Hematopoietic multipotent progenitor cell (in vitro differentiated cells): ENCODE data around the gene MRPS34. TPM values are rescaled to one million over a fixed set of nuclear protein-coding genes. Genes with fewer than 3 reads are reported as not detected.
A peak's percentile ranks its signal among the peaks of the same experiment; 100 is the strongest.

Experiments used
- DNase-seq, 3 donors: peaks; one replicate each; pipeline ENCODE4 v3.0.0-alpha.2; 2011 to 2015; ENCODE audit warnings: low read depth in 2 of 3, low spot score in 2 of 3
- total RNA-seq: library from RNA; depleted of rRNA; stranded (reverse); fragments of >200 nt; gene quantifications from one replicate; pipeline ENCODE4 v1.2.3, GENCODE V29; 2012

MRPS34 gene
- total RNA-seq, 1 donor, result 80.8 TPM

- peak; percentile 93 to 100 (median 100) for DNase-seq
Measured at GRCh38 chr16:1782408-1783264, 9.7 kb upstream of the MRPS34 start, which contains the start of the genes NUBP2 and SPSB3. TSS of gene NUBP2 (plus strand) at chr16:1782960. CDS start at chr16:1783021, 61 bp downstream. TSS of gene SPSB3 (minus strand) at chr16:1782571. CDS start at chr16:1781483, 1,088 bp downstream.

GRCh38 chr16:1781758-1782407 is 8.9 kb upstream of the MRPS34 start:
- DNase-seq, result peak in 2 of 3 donors; percentile 24 to 57

- DNase-seq, result no peak
Measured at GRCh38 chr16:1781254-1781653, 8.3 kb upstream of the MRPS34 start.

GRCh38 chr16:1780677-1781072 is 7.7 kb upstream of the MRPS34 start:
- no peak for DNase-seq

GRCh38 chr16:1779741-1780676 is 7.1 kb upstream of the MRPS34 start:
- DNase-seq, result no peak

GRCh38 chr16:1779234-1779701 is 6.3 kb upstream of the MRPS34 start:
- no peak for DNase-seq

- DNase-seq, result no peak
Measured at GRCh38 chr16:1778200-1779179, 5.6 kb upstream of the MRPS34 start.

- DNase-seq, result no peak
Measured at GRCh38 chr16:1777375-1778199, 4.7 kb upstream of the MRPS34 start.

GRCh38 chr16:1776991-1777374 is 4.0 kb upstream of the MRPS34 start:
- DNase-seq, result no peak

- no peak for DNase-seq
Measured at GRCh38 chr16:1776672-1776955, 3.7 kb upstream of the MRPS34 start.

GRCh38 chr16:1775846-1776671 is 3.1 kb upstream of the MRPS34 start:
- no peak for DNase-seq

- DNase-seq, result no peak
Measured at GRCh38 chr16:1775006-1775845, 2.3 kb upstream of the MRPS34 start.

- DNase-seq, result no peak
Measured at GRCh38 chr16:1774448-1774780, 1.5 kb upstream of the MRPS34 start.

GRCh38 chr16:1773703-1774447 is 941 bp upstream of the MRPS34 start:
- DNase-seq, result peak in 2 of 3 donors; percentile 30 to 48

GRCh38 chr16:1772362-1772907 is 499 bp downstream of the MRPS34 start, which contains the start of gene EME2:
TSS of gene EME2 (plus strand) at chr16:1772810. CDS start at chr16:1773228, 418 bp downstream.
- peak in 1 of 3 donors; percentile 12 for DNase-seq

GRCh38 chr16:1771864-1772361 is 1.0 kb downstream of the MRPS34 start:
- DNase-seq, result no peak
